ENCODE data around the gene FICD.

DNA sequence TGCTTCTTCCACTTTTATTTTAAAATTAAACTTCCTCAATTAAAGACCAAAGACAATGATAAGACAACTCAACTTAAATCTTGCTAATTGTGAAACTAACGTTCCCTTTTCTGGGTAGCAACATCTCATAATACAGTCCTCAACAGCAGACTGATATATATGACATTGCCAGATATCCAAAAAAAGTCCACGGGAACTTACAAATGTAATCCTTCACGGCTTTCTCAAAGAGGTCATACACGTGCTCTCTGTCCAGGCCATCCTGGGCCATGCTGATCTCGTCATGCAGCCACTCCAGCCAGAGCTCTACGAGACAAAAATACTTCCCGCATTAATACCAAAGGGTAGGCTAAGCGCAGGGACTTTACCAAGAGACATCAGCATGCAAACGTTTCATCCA, 32.6 kb downstream of the FICD start:
- TF ChIP-seq, protein P1, sequence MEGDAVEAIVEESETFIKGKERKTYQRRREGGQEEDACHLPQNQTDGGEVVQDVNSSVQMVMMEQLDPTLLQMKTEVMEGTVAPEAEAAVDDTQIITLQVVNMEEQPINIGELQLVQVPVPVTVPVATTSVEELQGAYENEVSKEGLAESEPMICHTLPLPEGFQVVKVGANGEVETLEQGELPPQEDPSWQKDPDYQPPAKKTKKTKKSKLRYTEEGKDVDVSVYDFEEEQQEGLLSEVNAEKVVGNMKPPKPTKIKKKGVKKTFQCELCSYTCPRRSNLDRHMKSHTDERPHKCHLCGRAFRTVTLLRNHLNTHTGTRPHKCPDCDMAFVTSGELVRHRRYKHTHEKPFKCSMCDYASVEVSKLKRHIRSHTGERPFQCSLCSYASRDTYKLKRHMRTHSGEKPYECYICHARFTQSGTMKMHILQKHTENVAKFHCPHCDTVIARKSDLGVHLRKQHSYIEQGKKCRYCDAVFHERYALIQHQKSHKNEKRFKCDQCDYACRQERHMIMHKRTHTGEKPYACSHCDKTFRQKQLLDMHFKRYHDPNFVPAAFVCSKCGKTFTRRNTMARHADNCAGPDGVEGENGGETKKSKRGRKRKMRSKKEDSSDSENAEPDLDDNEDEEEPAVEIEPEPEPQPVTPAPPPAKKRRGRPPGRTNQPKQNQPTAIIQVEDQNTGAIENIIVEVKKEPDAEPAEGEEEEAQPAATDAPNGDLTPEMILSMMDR (IDR thresholded peaks at IDR 0.05; ENCODE audit: low read length), result no peak
- TF ChIP-seq EZH2 (IDR thresholded peaks at IDR 0.05; ENCODE audit: borderline replicate concordance, low read length), result no peak
